A673 (cell line): ENCODE results near the gene GRHL3. TPM values are rescaled to one million over a fixed set of nuclear protein-coding genes. Genes with fewer than 3 reads are reported as not detected.

Experiments
- BruUV-seq: library from RNA; stranded (reverse); fragments of 400-500 nt; replicated peaks from 2 replicates; lab custom pipeline; 2021; lab: Mats Ljungman, UMichigan
- CTCF ChIA-PET: fragments of 300-600 bp; sonication (Branson Sonifier 250); formaldehyde crosslinking; loops from one replicate; lab custom pipeline; 2022; ENCODE audit warnings: antibody characterized with exemption; lab: Charles Lee
- POLR2A ChIA-PET: fragments of 300-600 bp; sonication (Branson Sonifier 250); formaldehyde crosslinking; loops from one replicate; lab custom pipeline; 2022; ENCODE audit warnings: antibody characterized with exemption; ENCODE audit not compliant: low non-redundant PET; lab: Charles Lee
- DNase-seq: peaks from one replicate; pipeline ENCODE4 v3.0.0-alpha.2; 2015; ENCODE audit warnings: low spot score
- H3K27ac ChIP-seq: fragments of 200-600 bp; sonication (generic); 2 replicates; pipeline ENCODE4 v1.5.1; 2016; ENCODE audit warnings: mixed run types, low read depth, mild to moderate bottlenecking, mixed read lengths, antibody characterized with exemption, low read length; ENCODE audit not compliant: poor library complexity, severe bottlenecking
- H3K27me3 ChIP-seq: fragments of 200-600 bp; sonication (generic); replicated peaks from 2 replicates; pipeline ENCODE4 v1.6.1; 2017; ENCODE audit warnings: mixed run types, low read depth, mild to moderate bottlenecking, mixed read lengths, antibody characterized with exemption, low read length; ENCODE audit not compliant: insufficient read depth, poor library complexity
- H3K36me3 ChIP-seq: fragments of 200-600 bp; sonication (generic); 2 replicates; pipeline ENCODE4 v1.6.1; 2016; ENCODE audit warnings: mixed run types, mild to moderate bottlenecking, mixed read lengths, antibody characterized with exemption, low read length; ENCODE audit not compliant: insufficient read depth, poor library complexity, severe bottlenecking
- H3K4me1 ChIP-seq: fragments of 200-600 bp; sonication (generic); 2 replicates; pipeline ENCODE4 v1.6.1; 2017; ENCODE audit warnings: mixed run types, mild to moderate bottlenecking, mixed read lengths, antibody characterized with exemption, low read length; ENCODE audit not compliant: insufficient read depth, poor library complexity, severe bottlenecking
- H3K4me3 ChIP-seq: fragments of 200-600 bp; sonication (generic); 2 replicates; pipeline ENCODE4 v1.5.1; 2016; ENCODE audit warnings: low read depth, mixed run types, mild to moderate bottlenecking, mixed read lengths, low read length; ENCODE audit not compliant: poor library complexity, severe bottlenecking
- H3K9me3 ChIP-seq: fragments of 200-600 bp; sonication (generic); 2 replicates; pipeline ENCODE4 v1.6.1; 2016; ENCODE audit warnings: mixed run types, low read depth, mild to moderate bottlenecking, mixed read lengths, antibody characterized with exemption, low read length; ENCODE audit not compliant: poor library complexity, severe bottlenecking
- EZH2 ChIP-seq: fragments of 200-600 bp; sonication (generic); IDR thresholded peaks from 2 replicates; pipeline ENCODE4 v1.6.1; 2017; ENCODE audit warnings: borderline replicate concordance, low read depth, mild to moderate bottlenecking, mixed read lengths, antibody characterized with exemption, low read length; ENCODE audit not compliant: poor library complexity, severe bottlenecking
- intact Hi-C: fragments of 100-400 bp; cut with micrococcal nuclease; formaldehyde crosslinking; loops from one replicate; pipeline ENCODE4 v1.10.0; 2022; ENCODE audit not compliant: unreplicated experiment
- total RNA-seq: library from RNA; stranded (reverse); gene quantifications from 2 replicates; pipeline ENCODE4 v1.2.3, GENCODE V29; 2021
- TF ChIP-seq, protein P1 (sequence below): fragments of 300-800, 200-600 bp; sonication (generic); conservative IDR thresholded peaks from 2 replicates; pipeline ENCODE4 v1.5.1; 2017; ENCODE audit warnings: low read depth, mild to moderate bottlenecking, antibody characterized with exemption, low read length, moderate library complexity, mixed read lengths

Gene GRHL3
- total RNA-seq, 1 experiment from 2014 or later = not detected

DNA sequence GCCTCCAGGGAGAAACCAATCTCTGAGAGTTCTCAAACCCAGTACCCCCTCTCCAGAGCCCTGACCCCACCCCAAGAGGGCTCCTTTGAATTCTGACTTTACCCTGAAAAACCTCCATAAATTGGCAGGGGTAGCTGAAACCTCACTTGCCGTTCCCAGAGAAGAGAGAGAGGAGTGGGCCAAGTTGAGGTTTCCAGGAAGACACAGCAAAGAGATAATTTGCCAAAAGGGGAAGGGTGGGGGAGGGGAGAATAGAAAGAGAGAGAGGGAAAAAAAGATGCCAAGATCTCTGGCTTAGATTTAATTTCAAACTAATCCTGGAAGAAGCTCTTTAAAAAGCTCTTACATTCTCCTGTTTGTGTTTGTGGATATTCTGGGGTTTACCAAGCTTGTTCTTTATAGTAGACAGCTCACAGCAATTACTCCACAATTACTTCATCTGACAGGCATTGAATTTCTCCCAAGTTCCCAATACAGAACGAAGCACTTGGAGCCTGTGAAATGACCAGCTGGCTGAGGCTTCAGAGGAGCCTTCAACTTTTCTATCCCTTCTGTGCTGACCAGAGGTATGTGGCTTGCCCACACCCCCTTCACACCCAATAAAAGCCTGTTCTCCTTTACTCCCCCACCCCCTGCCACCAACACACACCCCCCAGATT, 1.1 kb upstream of the GRHL3 start:
- H3K9me3 ChIP-seq = no peaks in the 10 kb centered on the region
- peaks cover 31% of the 10 kb centered on the region for H3K4me1 ChIP-seq
- POLR2A ChIA-PET = no interaction called here
- no peak overlapping the region for H3K27ac ChIP-seq
- CTCF ChIA-PET = no interaction called here
- TF ChIP-seq EZH2 = no peak
- TF ChIP-seq, protein P1, sequence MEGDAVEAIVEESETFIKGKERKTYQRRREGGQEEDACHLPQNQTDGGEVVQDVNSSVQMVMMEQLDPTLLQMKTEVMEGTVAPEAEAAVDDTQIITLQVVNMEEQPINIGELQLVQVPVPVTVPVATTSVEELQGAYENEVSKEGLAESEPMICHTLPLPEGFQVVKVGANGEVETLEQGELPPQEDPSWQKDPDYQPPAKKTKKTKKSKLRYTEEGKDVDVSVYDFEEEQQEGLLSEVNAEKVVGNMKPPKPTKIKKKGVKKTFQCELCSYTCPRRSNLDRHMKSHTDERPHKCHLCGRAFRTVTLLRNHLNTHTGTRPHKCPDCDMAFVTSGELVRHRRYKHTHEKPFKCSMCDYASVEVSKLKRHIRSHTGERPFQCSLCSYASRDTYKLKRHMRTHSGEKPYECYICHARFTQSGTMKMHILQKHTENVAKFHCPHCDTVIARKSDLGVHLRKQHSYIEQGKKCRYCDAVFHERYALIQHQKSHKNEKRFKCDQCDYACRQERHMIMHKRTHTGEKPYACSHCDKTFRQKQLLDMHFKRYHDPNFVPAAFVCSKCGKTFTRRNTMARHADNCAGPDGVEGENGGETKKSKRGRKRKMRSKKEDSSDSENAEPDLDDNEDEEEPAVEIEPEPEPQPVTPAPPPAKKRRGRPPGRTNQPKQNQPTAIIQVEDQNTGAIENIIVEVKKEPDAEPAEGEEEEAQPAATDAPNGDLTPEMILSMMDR = no peak
- H3K27me3 ChIP-seq = no peaks in the 10 kb centered on the region
- no peak for DNase-seq
- BruUV-seq = no TSS peak
- no peak overlapping the region for H3K4me3 ChIP-seq
- intact Hi-C loops = no loop called here
- H3K36me3 ChIP-seq = no peaks in the 10 kb centered on the region

DNA sequence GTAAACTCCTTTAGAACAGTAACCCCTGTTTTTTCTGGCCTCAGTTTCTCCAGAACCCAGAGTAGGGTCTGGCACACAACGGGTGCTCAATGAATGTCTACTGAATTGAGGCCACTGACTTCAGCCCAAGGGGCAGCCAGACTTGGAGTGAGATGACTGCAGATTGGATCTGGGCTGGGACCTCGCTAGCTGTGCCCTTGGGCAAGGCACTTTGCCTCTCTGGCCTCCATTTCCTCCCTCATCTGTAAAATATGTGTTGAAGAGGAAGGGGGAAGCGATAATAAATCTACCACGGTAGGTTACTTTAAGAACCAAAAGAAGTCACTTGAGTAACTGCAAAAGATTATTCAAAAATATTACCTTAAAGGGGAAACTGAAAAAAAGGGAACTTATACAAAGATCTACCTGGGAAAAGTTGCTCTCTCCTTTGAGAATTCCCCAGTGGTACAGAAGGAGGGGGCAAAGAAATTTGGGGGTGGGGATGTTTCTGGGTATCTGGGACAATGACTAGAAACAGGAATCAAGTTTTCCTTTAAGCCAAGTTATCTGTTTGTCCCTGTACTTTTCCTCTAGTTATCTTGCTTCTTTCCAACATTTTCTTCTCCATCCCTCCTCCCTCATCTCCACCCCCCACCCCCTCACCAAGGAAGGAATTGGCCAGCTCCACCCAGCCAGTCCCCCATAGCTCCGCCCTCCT, 394 bp upstream of the GRHL3 start:
- ChIA-PET POLR2A (no interaction called here), CTCF (no interaction called here)
- Histone ChIP-seq H3K4me3 (no peak overlapping the region), H3K36me3 (no peaks in the 10 kb centered on the region), H3K27me3 (no peaks in the 10 kb centered on the region), H3K9me3 (no peaks in the 10 kb centered on the region), H3K27ac (no peak overlapping the region), H3K4me1 (peaks cover 31% of the 10 kb centered on the region)
- TF ChIP-seq, protein P1 = no peak
- TF ChIP-seq EZH2 = no peak
- intact Hi-C loops = no loop called here
- no TSS peak for BruUV-seq
- DNase-seq = no peak

DNA sequence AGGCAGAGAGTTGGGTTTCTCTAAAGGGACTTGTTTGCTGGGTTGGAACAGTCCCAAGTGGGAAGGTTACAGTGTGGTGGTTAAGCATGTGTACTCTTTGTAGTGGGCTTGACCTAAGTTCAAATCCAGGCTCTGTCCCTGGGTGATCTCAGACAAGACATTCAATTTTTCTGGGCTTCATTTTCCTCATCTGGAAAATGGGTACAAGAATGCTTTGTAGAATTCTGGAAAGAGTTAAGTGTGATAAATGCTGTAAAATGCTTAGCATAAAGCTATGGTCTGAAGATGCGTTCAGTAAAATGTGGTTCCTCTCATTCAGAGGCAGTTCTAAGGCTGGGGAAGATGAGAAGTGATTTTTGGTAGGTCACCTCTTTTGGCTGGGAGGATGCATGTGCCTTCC, 805 bp downstream of the GRHL3 start:
- intact Hi-C loops = no loop called here

More for the DNA sequence above, 805 bp downstream of the GRHL3 start:
- Histone ChIP-seq H3K27ac (no peak overlapping the region), H3K27me3 (no peaks in the 10 kb centered on the region), H3K9me3 (no peaks in the 10 kb centered on the region), H3K36me3 (no peaks in the 10 kb centered on the region), H3K4me3 (no peak overlapping the region), H3K4me1 (peaks cover 31% of the 10 kb centered on the region)
- no TSS peak for BruUV-seq
- ChIA-PET CTCF (no interaction called here), POLR2A (no interaction called here)
- TF ChIP-seq, protein P1 = no peak
- TF ChIP-seq EZH2 = no peak
- no peak for DNase-seq
